ENCODE results near the gene CFAP20DC. TPM values are rescaled to one million over a fixed set of nuclear protein-coding genes. Genes with fewer than 3 reads are reported as not detected.

Gene CFAP20DC
- total RNA-seq, 4 donors from 2014 or later, result 0.38 to 2.7 (median 1.3) TPM; not detected in 1

GRCh38 chr3:58848826-58849225 is 201.0 kb downstream of the CFAP20DC start:
- TF ChIP-seq CTCF (IDR thresholded peaks at IDR 0.05; ENCODE audit: low read depth), result no peak

GRCh38 chr3:58840949-58841348 is 208.9 kb downstream of the CFAP20DC start:
- TF ChIP-seq CTCF (IDR thresholded peaks at IDR 0.05; ENCODE audit: low read depth), result no peak

GRCh38 chr3:58839964-58840363 is 209.9 kb downstream of the CFAP20DC start:
- no peak for TF ChIP-seq CTCF (IDR thresholded peaks at IDR 0.05; ENCODE audit: low read depth)

- TF ChIP-seq CTCF (IDR thresholded peaks at IDR 0.05; ENCODE audit: low read depth), result no peak
Observed at GRCh38 chr3:58839187-58839586, 210.6 kb downstream of the CFAP20DC start.

GRCh38 chr3:58837856-58838255 is 212.0 kb downstream of the CFAP20DC start:
- TF ChIP-seq CTCF (IDR thresholded peaks at IDR 0.05; ENCODE audit: low read depth), result no peak

- TF ChIP-seq CTCF (IDR thresholded peaks at IDR 0.05; ENCODE audit: low read depth), result no peak
Observed at GRCh38 chr3:58837141-58837843, 212.5 kb downstream of the CFAP20DC start.

GRCh38 chr3:58835086-58835485 is 214.7 kb downstream of the CFAP20DC start:
- no peak for TF ChIP-seq CTCF (IDR thresholded peaks at IDR 0.05; ENCODE audit: low read depth)

Measured in subcutaneous adipose tissue (tissue), 4 donors.